DND-41 (cell line): ENCODE data around the gene OLR1.

Source experiments
- ATAC-seq: fragments of 200-7000 bp; cut with Tn5 transposase; 3 replicates; pipeline ENCODE4 v1.9.1; 2021; ENCODE audit warnings: low read depth; ENCODE audit not compliant: insufficient read depth
- DNase-seq: peaks from one replicate; pipeline ENCODE4 v3.0.0-alpha.2; 2020
- H2AFZ ChIP-seq: 2 replicates; pipeline ENCODE4 v1.6.0; 2012; ENCODE audit warnings: low read depth, low read length
- H3K27ac ChIP-seq: 2 replicates; pipeline ENCODE4 v1.5.1; 2012; ENCODE audit warnings: low read length, inconsistent platforms
- H3K27me3 ChIP-seq: fragments of 200-600 bp; sonication (generic); 2 replicates; pipeline ENCODE4 v1.6.0; 2012; ENCODE audit warnings: low read length, mild to moderate bottlenecking, inconsistent platforms; ENCODE audit not compliant: insufficient read depth, poor library complexity
- H3K36me3 ChIP-seq: 2 replicates; pipeline ENCODE4 v1.5.1; 2012; ENCODE audit warnings: low read length, inconsistent platforms; ENCODE audit not compliant: insufficient read depth
- H3K4me1 ChIP-seq: 2 replicates; pipeline ENCODE4 v1.5.1; 2012; ENCODE audit warnings: mild to moderate bottlenecking, low read length; ENCODE audit not compliant: insufficient read depth
- H3K4me2 ChIP-seq: 2 replicates; pipeline ENCODE4 v1.6.0; 2012; ENCODE audit warnings: mild to moderate bottlenecking, moderate library complexity, low read length, inconsistent platforms; ENCODE audit not compliant: insufficient read depth
- H3K4me3 ChIP-seq, 2 experiments: fragments of 200-600 bp in 1 of 2; shearing (Covaris generic) in 1 of 2; 2 replicates each; pipeline ENCODE4 v1.5.1; 2012 to 2016; ENCODE audit warnings: inconsistent platforms in 2 of 2, low read length in 2 of 2, mild to moderate bottlenecking in 2 of 2, low read depth in 1 of 2, moderate library complexity in 1 of 2
- H3K79me2 ChIP-seq: 2 replicates; pipeline ENCODE4 v1.6.0; 2012; ENCODE audit warnings: low read length, inconsistent platforms; ENCODE audit not compliant: insufficient read depth
- H3K9ac ChIP-seq: 2 replicates; pipeline ENCODE4 v1.6.0; 2012; ENCODE audit warnings: low read depth, mild to moderate bottlenecking, inconsistent platforms, low read length, moderate library complexity
- H3K9me3 ChIP-seq: 2 replicates; pipeline ENCODE4 v1.5.1; 2012; ENCODE audit warnings: low read length, moderate library complexity, mild to moderate bottlenecking, inconsistent platforms; ENCODE audit not compliant: insufficient read depth, severe bottlenecking
- H4K20me1 ChIP-seq: 2 replicates; pipeline ENCODE4 v1.6.0; 2012; ENCODE audit warnings: low read length; ENCODE audit not compliant: insufficient read depth
- EZH2 ChIP-seq: IDR thresholded peaks from 3 replicates; pipeline ENCODE4 v1.6.1; 2012; ENCODE audit warnings: borderline replicate concordance, low read depth, mild to moderate bottlenecking, moderate library complexity, low read length, inconsistent platforms; ENCODE audit not compliant: severe bottlenecking
- TF ChIP-seq, protein P1 (sequence below): IDR thresholded peaks from 2 replicates; pipeline ENCODE4 v1.5.1; 2012; ENCODE audit warnings: borderline replicate concordance, low read length, moderate library complexity, mild to moderate bottlenecking; ENCODE audit not compliant: poor library complexity, severe bottlenecking; ENCODE audit errors: extremely low read depth

OLR1 gene

DNA sequence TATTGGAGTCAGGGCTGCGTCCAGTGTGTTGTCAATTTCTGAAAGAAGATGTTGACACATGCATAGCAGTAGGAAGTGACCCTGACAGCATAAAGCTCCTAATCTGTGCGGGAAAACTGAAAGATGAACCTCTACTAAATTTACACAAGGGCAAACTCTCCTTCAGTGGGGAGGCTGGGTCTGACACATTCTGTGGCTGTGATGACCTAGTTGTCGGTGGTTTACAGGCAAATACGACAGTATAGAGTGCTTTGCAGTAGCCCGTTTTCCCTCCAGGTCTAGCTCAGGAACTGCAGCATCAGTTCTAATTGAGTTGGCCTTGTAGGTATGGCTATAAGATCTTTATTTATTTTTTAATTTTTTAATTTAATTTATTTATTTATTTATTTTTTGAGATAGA is 25.9 kb upstream of the OLR1 start:
- Histone ChIP-seq H3K4me3 (no peak overlapping the region), H3K79me2 (no peaks in the 10 kb centered on the region), H4K20me1 (no peaks in the 10 kb centered on the region), H3K9me3 (no peaks in the 10 kb centered on the region), H2AFZ (no peak overlapping the region), H3K27me3 (no peaks in the 10 kb centered on the region), H3K4me1 (no peaks in the 10 kb centered on the region), H3K9ac (no peak overlapping the region), H3K36me3 (no peaks in the 10 kb centered on the region), H3K4me2 (no peak overlapping the region), H3K27ac (no peak overlapping the region)
- no peak for TF ChIP-seq EZH2
- TF ChIP-seq, protein P1, sequence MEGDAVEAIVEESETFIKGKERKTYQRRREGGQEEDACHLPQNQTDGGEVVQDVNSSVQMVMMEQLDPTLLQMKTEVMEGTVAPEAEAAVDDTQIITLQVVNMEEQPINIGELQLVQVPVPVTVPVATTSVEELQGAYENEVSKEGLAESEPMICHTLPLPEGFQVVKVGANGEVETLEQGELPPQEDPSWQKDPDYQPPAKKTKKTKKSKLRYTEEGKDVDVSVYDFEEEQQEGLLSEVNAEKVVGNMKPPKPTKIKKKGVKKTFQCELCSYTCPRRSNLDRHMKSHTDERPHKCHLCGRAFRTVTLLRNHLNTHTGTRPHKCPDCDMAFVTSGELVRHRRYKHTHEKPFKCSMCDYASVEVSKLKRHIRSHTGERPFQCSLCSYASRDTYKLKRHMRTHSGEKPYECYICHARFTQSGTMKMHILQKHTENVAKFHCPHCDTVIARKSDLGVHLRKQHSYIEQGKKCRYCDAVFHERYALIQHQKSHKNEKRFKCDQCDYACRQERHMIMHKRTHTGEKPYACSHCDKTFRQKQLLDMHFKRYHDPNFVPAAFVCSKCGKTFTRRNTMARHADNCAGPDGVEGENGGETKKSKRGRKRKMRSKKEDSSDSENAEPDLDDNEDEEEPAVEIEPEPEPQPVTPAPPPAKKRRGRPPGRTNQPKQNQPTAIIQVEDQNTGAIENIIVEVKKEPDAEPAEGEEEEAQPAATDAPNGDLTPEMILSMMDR: no peak
- DNase-seq (no peak), ATAC-seq (no peak)

DNA sequence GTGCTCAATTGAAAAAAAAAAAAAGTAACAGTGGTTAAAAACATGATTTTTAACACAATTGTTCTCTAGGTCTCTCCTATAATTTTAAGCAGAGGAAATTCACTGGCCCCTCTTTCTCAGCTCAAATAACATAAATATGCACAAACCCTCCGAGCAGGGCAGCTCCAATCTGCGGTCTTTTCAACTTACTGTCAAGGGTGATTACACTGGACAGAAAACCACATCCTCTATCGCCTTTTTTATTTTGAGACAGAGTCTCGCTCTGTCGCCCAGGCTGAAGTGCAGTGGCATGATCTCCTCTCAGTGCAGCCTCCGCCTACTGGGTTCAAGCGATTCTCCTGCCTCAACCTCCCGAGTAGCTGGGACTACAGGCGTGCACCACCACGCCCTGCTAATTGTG is 24.3 kb upstream of the OLR1 start:
- Histone ChIP-seq H3K4me1 (no peaks in the 10 kb centered on the region), H3K27me3 (no peaks in the 10 kb centered on the region), H3K4me2 (no peak overlapping the region), H3K9ac (no peak overlapping the region), H2AFZ (no peak overlapping the region), H3K27ac (no peak overlapping the region), H3K36me3 (no peaks in the 10 kb centered on the region), H3K79me2 (no peaks in the 10 kb centered on the region), H4K20me1 (no peaks in the 10 kb centered on the region), H3K9me3 (no peaks in the 10 kb centered on the region), H3K4me3 (no peak overlapping the region)
- ATAC-seq (no peak), DNase-seq (no peak)
- no peak for TF ChIP-seq EZH2
- TF ChIP-seq, protein P1: no peak

DNA sequence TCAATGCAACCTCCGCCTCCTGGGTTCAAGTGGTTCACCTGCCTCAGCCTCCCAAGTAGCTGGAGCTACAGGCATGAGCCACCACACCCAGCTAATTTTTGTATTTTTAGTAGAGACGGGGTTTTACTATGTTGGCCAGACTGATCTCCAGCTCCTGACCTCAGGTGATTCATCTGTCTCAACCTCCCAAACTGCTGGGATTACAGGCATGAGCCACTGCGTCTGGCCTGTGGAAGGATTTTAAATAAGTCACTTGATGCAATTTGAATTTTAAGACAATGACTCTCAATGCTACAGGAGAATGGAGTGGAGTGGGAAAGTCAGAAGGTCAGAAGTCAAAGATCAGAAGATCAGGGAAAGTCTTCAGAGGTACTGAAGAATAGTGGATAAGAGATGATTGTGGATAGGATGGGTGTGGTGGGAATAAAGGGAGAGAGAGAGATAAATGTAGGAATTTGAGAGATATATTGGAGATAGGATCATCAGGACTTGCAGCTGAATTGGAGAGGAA is 22.3 kb upstream of the OLR1 start:
- no peak for DNase-seq
- H3K9ac ChIP-seq: no peak overlapping the region
- no peaks in the 10 kb centered on the region for H3K9me3 ChIP-seq
- no peak overlapping the region for H2AFZ ChIP-seq
- H3K27ac ChIP-seq: no peak overlapping the region
- H3K36me3 ChIP-seq: no peaks in the 10 kb centered on the region
- H3K79me2 ChIP-seq: no peaks in the 10 kb centered on the region
- no peak overlapping the region for H3K4me2 ChIP-seq
- H3K4me1 ChIP-seq: no peaks in the 10 kb centered on the region
- H3K27me3 ChIP-seq: no peaks in the 10 kb centered on the region
- ATAC-seq: no peak
- H4K20me1 ChIP-seq: no peaks in the 10 kb centered on the region
- TF ChIP-seq, protein P1: no peak
- no peak for TF ChIP-seq EZH2
- H3K4me3 ChIP-seq: no peak overlapping the region

DNA sequence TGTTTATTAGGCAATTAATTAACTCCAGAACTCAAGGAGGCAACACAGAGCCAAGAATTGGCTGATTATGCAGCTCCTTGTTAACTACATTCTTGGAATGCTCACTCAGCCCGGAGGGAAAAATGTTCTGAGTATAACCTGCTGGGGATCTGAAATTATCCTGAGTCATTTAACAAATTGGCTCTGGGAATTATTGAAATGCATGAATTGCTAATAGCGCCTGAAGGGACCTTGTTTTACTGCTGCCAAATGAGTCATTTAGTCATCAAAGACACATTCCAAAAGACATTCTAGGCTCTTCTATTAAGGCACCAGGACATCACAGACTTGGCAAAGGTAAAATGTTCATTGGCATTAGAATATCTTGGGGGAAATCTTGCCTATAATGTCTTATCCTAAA is 19.9 kb upstream of the OLR1 start:
- Histone ChIP-seq H3K9me3 (no peaks in the 10 kb centered on the region), H3K9ac (no peak overlapping the region), H3K27ac (no peak overlapping the region), H3K4me3 (no peak overlapping the region), H3K4me2 (no peak overlapping the region), H2AFZ (no peak overlapping the region), H3K27me3 (no peaks in the 10 kb centered on the region), H3K36me3 (no peaks in the 10 kb centered on the region), H3K4me1 (no peaks in the 10 kb centered on the region), H4K20me1 (no peaks in the 10 kb centered on the region), H3K79me2 (no peaks in the 10 kb centered on the region)
- no peak for TF ChIP-seq EZH2
- DNase-seq (no peak), ATAC-seq (no peak)
